Occipital lobe (tissue), 2 donors: Measurements from ENCODE around the gene NAT9. TPM values are rescaled to one million over a fixed set of nuclear protein-coding genes. Genes with fewer than 3 reads are reported as not detected.

Experiments
- DNase-seq: peaks from one replicate; lab custom pipeline; 2025; lab: John Stamatoyannopoulos, UW
- total RNA-seq: library from RNA; depleted of rRNA; stranded (reverse); fragments of >200 nt; gene quantifications from one replicate; pipeline ENCODE4 v1.2.3, GENCODE V29; 2014

NAT9 gene
- total RNA-seq, 1 donor from 2014 or later, result 17.3 TPM

DNA sequence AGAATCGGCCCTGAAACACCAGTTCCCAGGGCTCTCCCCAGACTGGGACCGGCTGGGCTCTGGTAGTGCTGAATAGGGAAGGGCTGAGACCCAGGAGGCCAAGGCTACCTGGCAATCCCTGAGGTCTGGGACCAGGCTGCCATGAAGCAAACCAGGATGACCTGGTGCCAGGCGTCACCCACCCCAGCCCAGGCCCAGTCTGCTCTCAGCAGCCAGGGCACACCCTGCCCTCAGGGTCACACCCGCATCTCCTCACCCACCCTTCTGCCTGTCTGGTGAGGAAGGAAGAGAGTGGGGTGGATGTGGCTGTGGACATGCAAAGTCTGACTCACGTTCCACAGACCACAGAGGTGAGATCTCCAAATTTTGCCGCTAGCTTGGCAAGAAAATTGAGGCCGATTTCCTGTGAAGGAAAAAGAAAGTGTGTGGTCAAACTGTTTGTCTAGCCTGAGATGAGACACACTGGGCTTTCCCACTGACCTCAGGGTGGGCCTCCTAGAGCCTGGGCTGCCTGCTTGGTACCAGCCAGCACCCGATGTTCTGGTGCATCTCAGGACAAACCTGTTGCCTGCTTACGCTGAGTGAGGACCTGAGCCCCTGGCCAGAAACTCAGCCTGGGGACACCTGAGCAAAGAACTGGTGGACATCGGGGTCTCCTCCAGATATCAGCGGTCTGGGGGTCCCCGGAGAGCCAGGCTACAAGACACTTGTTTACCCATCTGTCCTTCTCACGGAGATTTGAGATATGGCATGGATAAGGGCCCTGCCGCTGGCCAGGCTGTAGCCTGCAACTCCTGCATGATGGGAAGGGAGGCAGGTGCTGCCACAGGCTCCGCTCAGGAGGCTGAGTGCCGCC is 45.4 kb downstream of the NAT9 start:
- no peak for DNase-seq

DNA sequence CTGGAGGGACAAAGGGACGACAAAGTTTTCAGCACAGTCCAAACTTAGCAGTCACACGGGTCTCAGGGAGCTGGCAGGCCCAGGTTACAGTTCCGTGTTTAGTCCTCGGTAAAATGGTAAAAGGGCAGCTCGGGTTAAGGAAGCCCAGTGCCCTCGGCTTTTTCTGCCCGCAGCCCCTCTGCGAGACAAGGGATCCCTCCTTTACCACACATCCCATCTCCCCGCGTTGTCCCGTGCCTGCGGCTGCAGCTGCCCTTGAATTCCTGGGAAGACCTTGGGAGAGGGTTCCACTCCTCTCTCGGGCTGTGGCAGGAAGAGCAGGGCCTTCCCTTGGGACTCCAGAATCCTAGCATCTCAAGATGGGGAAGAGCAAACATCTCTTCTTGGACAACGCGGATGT is 46.3 kb downstream of the NAT9 start:
- DNase-seq, result no peak

DNA sequence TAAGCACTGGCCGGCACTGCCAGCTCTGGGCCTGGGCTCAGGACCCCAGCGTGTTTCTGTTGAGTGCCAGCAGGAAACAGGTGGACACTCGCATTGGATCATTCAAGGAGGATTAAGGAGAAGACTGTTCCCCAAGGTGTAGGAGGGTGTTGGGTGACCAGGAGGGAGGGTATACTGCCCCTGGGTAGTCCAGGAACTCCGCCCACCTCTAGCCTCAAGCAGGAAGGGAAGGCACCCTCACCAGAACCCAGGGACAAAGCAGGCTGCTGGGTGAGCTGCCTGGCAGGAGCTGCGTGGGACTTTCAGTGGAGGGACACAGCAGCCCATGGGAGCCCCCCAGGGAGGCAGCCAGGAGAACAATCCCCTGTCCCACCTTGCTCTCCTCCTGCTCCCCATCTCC is 46.8 kb downstream of the NAT9 start:
- DNase-seq, result no peak

DNA sequence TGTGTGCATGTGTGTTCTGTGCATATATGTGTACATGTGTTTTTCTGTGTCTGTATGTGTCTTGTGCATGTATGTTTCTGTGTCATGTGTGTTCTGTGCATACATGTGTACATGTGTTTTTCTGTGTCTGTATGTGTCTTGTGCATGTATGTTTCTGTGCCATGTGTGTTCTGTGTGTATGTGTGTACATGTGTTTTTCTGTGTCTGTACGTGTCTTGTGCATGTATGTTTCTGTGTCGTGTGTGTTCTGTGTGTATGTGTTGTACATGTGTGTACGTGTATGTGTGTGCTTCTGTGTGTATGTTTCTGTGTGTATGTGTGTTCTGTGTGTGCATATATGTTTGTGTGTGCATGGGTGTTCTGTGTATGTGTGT is 47.5 kb downstream of the NAT9 start:
- DNase-seq, result no peak

DNA sequence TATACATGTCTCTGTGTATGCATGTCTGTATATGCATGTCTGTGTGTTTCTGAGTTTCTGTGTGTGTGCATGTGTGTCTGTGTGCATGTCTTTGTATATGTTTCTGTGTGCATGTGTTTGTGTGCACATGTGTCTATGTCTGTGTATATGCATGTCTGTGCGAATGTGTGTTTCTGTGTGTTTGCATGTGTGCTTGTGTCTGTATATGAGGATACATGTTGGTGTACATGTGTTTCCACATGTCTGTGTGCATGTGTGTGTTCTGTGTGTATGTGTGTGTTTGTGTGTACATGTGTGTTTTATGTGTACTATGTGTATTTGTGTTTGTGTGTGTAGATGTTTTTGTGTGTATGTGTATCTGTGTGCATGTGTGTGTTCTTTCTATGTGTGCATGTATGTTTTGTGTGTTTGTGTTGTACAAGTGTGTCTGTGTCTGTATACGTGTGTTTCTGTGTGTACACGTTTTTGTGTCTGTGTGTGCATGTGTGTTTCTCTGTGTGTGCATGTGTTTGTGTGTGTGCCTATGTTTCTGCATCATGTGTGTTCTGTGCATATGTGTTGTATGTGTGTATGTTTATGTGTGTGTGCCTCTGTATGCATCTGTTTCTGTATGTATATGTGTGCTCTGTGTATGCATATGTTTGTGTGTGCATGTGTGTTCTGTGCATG is 48.0 kb downstream of the NAT9 start:
- DNase-seq, result no peak

DNA sequence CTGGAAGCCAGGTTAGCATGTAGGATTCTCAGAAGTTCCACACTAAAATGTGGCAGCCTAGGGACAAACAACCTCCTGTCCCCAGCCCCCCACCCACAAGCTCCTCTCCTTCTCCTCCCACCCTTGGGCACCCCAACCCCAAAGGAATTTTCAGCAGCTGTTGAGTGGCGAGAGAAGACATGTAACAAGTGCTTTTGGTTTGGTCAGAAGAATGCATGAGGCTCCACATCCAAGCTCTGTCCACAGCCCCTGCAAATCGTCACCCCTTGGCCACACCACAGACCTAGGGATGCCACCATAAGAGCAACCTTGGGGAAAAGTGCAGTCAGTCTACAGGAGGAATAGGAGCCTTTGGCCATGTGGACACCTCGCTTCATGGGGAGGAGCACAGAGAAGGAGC is 51.0 kb downstream of the NAT9 start:
- no peak for DNase-seq

DNA sequence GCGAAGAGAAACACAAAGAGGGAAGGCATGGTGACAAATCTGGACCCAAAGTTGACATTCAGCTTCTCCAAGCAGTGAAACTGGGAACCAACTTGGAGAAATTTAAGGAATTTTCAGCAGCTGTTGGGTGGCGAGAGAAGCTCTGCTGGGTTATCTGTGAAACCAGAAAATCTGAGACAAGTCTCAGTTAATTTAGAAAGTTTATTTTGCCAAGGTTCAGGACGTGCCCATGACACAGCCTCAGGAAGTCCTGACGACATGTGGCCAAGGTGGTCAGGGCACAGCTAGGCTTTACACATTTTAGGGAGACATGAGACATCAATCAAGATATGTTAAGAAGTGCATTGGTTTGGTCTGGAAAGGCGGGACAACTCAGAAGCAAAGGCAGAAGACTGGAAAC is 52.3 kb downstream of the NAT9 start:
- no peak for DNase-seq

DNA sequence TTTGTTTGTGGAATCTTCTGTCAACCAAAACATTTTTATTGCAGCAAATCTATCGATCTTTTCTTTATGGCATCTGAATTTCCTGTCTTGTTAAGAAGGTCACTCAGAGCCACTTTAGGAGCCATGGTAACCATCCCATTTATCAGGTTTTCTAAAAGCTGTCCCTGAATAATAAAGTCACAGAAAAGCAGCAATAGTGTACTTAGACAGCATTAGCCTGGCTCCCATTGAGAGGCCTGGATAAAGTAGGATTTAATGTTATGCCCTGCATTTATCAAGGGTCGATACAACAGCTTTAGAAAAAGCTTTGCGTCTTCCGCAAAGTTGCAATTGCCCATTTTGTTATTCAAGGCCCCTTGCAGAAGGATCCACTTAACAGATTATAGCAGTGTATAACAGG is 53.4 kb downstream of the NAT9 start:
- no peak for DNase-seq

Other genes with a start within 250 kb of the NAT9 start
- not detected for gene CD300LB, start 244.9 kb downstream of the NAT9 start, total RNA-seq
- gene CD300C, start 230.2 kb downstream of the NAT9 start, total RNA-seq, result 0.31 TPM
- gene CD300H, start 208.8 kb downstream of the NAT9 start, total RNA-seq, result not detected
- not detected for gene CD300LD, start 184.1 kb downstream of the NAT9 start, total RNA-seq
- gene CD300E, start 152.6 kb downstream of the NAT9 start, total RNA-seq, result 0.16 TPM
- 0.16 TPM for gene CD300LF, start 63.4 kb downstream of the NAT9 start, total RNA-seq
- gene RAB37, start 39.1 kb downstream of the NAT9 start, total RNA-seq, result 1.1 TPM
- 7.0 TPM for gene NHERF1, start 27.7 kb downstream of the NAT9 start, total RNA-seq
- gene GRIN2C, start 83.5 kb upstream of the NAT9 start, total RNA-seq, result 0.47 TPM
- gene FDXR, start 96.6 kb upstream of the NAT9 start, total RNA-seq, result 3.1 TPM
- gene FADS6, start 117.3 kb upstream of the NAT9 start, total RNA-seq, result 0.16 TPM
- gene USH1G, start 146.9 kb upstream of the NAT9 start, total RNA-seq, result 0.16 TPM
- not detected for gene OTOP2, start 147.9 kb upstream of the NAT9 start, total RNA-seq
- gene OTOP3, start 159.6 kb upstream of the NAT9 start, total RNA-seq, result not detected
- gene HID1, start 196.4 kb upstream of the NAT9 start, total RNA-seq, result 13.7 TPM
- gene CDR2L, start 211.3 kb upstream of the NAT9 start, total RNA-seq, result 4.5 TPM
- gene MRPL58, start 236.3 kb upstream of the NAT9 start, total RNA-seq, result 8.0 TPM